PC-9 (cell line): ENCODE data around the gene TTC28.

ENCODE experiments used
- EZH2 ChIP-seq: fragments of 200-600 bp; sonication (generic); IDR thresholded peaks from 2 replicates; pipeline ENCODE4 v1.8.0; 2017; ENCODE audit warnings: antibody characterized with exemption, low read depth
- TF ChIP-seq, protein P1 (sequence below): fragments of 200-600 bp; sonication (generic); conservative IDR thresholded peaks from 2 replicates; pipeline ENCODE4 v1.6.1; 2017; ENCODE audit warnings: mixed run types, antibody characterized with exemption, mild to moderate bottlenecking, moderate library complexity

DNA sequence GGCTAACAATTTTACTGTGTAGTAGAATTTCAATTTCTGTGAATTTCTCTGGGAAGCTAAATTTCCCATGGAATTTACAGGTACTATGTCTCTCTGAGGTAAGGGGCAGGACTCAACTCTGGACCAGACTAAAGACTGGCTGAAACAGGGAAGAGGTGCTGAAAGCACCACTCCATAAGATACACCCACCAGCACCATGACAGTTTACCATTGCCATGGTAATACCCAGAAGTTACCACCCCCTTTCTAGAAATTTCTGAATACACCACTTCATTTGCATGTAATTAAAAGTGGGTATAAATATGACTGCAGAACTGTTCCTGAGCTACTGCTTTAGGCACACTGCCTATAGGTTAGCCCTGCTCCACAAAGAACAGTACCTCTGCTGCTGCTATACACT, 274.1 kb downstream of the TTC28 start:
- TF ChIP-seq, protein P1, sequence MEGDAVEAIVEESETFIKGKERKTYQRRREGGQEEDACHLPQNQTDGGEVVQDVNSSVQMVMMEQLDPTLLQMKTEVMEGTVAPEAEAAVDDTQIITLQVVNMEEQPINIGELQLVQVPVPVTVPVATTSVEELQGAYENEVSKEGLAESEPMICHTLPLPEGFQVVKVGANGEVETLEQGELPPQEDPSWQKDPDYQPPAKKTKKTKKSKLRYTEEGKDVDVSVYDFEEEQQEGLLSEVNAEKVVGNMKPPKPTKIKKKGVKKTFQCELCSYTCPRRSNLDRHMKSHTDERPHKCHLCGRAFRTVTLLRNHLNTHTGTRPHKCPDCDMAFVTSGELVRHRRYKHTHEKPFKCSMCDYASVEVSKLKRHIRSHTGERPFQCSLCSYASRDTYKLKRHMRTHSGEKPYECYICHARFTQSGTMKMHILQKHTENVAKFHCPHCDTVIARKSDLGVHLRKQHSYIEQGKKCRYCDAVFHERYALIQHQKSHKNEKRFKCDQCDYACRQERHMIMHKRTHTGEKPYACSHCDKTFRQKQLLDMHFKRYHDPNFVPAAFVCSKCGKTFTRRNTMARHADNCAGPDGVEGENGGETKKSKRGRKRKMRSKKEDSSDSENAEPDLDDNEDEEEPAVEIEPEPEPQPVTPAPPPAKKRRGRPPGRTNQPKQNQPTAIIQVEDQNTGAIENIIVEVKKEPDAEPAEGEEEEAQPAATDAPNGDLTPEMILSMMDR, result no peak
- TF ChIP-seq EZH2, result no peak
